ENCODE data around the gene DLX6. TPM values are rescaled to one million over a fixed set of nuclear protein-coding genes. Genes with fewer than 3 reads are reported as not detected.

Gene DLX6
- total and polyA plus RNA-seq, 2 experiments from 2014 or later, result not detected

DNA sequence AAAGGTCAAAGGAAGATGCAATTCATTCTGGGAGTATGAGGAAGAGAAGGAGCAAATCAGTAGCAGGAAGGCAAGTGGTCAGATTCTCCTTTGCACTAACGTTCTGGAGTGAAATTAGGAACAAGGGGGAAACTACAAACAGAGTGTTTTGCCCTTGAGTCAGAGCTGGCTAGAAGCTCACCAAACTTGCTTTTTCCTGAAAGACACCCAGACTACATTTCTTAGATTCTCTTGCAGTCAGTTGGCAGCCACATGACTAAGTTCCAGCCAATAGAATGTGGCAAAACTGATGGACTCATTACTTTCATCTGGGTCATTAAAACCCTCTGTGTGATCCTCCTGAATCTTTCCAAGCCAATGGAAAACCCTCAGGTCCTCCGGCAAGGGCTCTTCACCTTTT is 37.9 kb downstream of the DLX6 start:
- no peaks in the 10 kb centered on the region for H3K36me3 Mint-ChIP-seq (ENCODE audit: low read depth)
- no peak overlapping the region for H3K4me2 ChIP-seq
- ATAC-seq (no peak), DNase-seq (ENCODE audit: low spot score) (no peak)
- H3K79me2 ChIP-seq (replicated peaks; ENCODE audit: insufficient read depth), result no peaks in the 10 kb centered on the region
- H3K27ac ChIP-seq (ENCODE audit: low read depth), result no peak overlapping the region
- TF ChIP-seq STAT1 (IDR thresholded peaks at IDR 0.05; ENCODE audit: unreplicated experiment) (no peak), EZH2phosphoT487 (IDR thresholded peaks at IDR 0.05; ENCODE audit: unreplicated experiment) (no peak), CREB1 (CRISPR knock-in tag; IDR thresholded peaks at IDR 0.05; ENCODE audit: low read depth) (no peak), ZNF331 (CRISPR knock-in tag; IDR thresholded peaks at IDR 0.05; ENCODE audit: low read depth) (no peak), NANOG (IDR thresholded peaks at IDR 0.05; ENCODE audit: borderline replicate concordance) (no peak), EZH2 (IDR thresholded peaks at IDR 0.05; ENCODE audit: low read depth, unreplicated experiment) (no peak)
- TF ChIP-seq, protein P1, sequence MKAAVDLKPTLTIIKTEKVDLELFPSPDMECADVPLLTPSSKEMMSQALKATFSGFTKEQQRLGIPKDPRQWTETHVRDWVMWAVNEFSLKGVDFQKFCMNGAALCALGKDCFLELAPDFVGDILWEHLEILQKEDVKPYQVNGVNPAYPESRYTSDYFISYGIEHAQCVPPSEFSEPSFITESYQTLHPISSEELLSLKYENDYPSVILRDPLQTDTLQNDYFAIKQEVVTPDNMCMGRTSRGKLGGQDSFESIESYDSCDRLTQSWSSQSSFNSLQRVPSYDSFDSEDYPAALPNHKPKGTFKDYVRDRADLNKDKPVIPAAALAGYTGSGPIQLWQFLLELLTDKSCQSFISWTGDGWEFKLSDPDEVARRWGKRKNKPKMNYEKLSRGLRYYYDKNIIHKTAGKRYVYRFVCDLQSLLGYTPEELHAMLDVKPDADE (IDR thresholded peaks at IDR 0.05), result no peak
- TF ChIP-seq, protein P2, sequence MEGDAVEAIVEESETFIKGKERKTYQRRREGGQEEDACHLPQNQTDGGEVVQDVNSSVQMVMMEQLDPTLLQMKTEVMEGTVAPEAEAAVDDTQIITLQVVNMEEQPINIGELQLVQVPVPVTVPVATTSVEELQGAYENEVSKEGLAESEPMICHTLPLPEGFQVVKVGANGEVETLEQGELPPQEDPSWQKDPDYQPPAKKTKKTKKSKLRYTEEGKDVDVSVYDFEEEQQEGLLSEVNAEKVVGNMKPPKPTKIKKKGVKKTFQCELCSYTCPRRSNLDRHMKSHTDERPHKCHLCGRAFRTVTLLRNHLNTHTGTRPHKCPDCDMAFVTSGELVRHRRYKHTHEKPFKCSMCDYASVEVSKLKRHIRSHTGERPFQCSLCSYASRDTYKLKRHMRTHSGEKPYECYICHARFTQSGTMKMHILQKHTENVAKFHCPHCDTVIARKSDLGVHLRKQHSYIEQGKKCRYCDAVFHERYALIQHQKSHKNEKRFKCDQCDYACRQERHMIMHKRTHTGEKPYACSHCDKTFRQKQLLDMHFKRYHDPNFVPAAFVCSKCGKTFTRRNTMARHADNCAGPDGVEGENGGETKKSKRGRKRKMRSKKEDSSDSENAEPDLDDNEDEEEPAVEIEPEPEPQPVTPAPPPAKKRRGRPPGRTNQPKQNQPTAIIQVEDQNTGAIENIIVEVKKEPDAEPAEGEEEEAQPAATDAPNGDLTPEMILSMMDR (conservative IDR thresholded peaks at IDR 0.05; ENCODE audit: low read depth in 2 of 2), result no peak
- TF ChIP-seq, protein P3, sequence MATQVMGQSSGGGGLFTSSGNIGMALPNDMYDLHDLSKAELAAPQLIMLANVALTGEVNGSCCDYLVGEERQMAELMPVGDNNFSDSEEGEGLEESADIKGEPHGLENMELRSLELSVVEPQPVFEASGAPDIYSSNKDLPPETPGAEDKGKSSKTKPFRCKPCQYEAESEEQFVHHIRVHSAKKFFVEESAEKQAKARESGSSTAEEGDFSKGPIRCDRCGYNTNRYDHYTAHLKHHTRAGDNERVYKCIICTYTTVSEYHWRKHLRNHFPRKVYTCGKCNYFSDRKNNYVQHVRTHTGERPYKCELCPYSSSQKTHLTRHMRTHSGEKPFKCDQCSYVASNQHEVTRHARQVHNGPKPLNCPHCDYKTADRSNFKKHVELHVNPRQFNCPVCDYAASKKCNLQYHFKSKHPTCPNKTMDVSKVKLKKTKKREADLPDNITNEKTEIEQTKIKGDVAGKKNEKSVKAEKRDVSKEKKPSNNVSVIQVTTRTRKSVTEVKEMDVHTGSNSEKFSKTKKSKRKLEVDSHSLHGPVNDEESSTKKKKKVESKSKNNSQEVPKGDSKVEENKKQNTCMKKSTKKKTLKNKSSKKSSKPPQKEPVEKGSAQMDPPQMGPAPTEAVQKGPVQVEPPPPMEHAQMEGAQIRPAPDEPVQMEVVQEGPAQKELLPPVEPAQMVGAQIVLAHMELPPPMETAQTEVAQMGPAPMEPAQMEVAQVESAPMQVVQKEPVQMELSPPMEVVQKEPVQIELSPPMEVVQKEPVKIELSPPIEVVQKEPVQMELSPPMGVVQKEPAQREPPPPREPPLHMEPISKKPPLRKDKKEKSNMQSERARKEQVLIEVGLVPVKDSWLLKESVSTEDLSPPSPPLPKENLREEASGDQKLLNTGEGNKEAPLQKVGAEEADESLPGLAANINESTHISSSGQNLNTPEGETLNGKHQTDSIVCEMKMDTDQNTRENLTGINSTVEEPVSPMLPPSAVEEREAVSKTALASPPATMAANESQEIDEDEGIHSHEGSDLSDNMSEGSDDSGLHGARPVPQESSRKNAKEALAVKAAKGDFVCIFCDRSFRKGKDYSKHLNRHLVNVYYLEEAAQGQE (IDR thresholded peaks at IDR 0.05; ENCODE audit: unreplicated experiment), result no peak
- H3K27ac Mint-ChIP-seq, result no peak overlapping the region
- no peaks in the 10 kb centered on the region for H3K4me1 ChIP-seq (ENCODE audit: insufficient read depth)
- no peaks in the 10 kb centered on the region for H3K36me3 ChIP-seq (ENCODE audit: insufficient read depth)
- no peak overlapping the region for H3K4me3 Mint-ChIP-seq
- H3K9me2 ChIP-seq (ENCODE audit: insufficient read depth), result peaks cover 8% of the 10 kb centered on the region; the same call in 1 of the 2 replicates
- no peaks in the 10 kb centered on the region; the same call in 2 of the 3 replicates for H3K9me3 Mint-ChIP-seq
- H4K20me1 ChIP-seq (replicated peaks; ENCODE audit: insufficient read depth), result no peaks in the 10 kb centered on the region
- H3K4me3 ChIP-seq, result no peak overlapping the region
- no peaks in the 10 kb centered on the region for H3K4me1 Mint-ChIP-seq
- no peaks in the 10 kb centered on the region for H3F3A ChIP-seq (replicated peaks; ENCODE audit: low read depth)
- no peaks in the 10 kb centered on the region for H3K27me3 Mint-ChIP-seq (ENCODE audit: insufficient read depth, low read depth, poor library complexity)
- no peaks in the 10 kb centered on the region for H3K27me3 ChIP-seq (ENCODE audit: insufficient read depth)
- no peak overlapping the region for H2AFZ ChIP-seq

Small RNAs within 50 kb of the gene (small RNA-seq; reads per million reads assigned to genes)
- gene RF01778 (ENCODE audit: low replicate concordance) (not detected), gene RF01887 (ENCODE audit: low replicate concordance) (not detected), gene RF01888 (ENCODE audit: low replicate concordance) (not detected)

Other genes starting within 250 kb of the DLX6 start
- gene DLX5, start 19.3 kb downstream of the DLX6 start, total RNA-seq (2014; rRNA removed; shearing (Covaris generic)), result not detected in 2 replicates
- not detected in 2 replicates for gene DLX5, start 19.3 kb downstream of the DLX6 start, polyA plus RNA-seq (2016; fragmentation: Nextera tagmentation; extraction: Ambion mirVana)
- gene SDHAF3, start 112.1 kb downstream of the DLX6 start, total RNA-seq (2014; rRNA removed; shearing (Covaris generic)), result 11.2 and 35.5 TPM in 2 replicates
- 110 and 123 TPM in 2 replicates for gene SDHAF3, start 112.1 kb downstream of the DLX6 start, polyA plus RNA-seq (2016; fragmentation: Nextera tagmentation; extraction: Ambion mirVana)

All from GM23338 (cell line).